ENCODE measurements around the gene FAM24B.
A peak's percentile ranks its signal among the peaks of the same experiment; 100 is the strongest.

The FAM24B gene

DNA sequence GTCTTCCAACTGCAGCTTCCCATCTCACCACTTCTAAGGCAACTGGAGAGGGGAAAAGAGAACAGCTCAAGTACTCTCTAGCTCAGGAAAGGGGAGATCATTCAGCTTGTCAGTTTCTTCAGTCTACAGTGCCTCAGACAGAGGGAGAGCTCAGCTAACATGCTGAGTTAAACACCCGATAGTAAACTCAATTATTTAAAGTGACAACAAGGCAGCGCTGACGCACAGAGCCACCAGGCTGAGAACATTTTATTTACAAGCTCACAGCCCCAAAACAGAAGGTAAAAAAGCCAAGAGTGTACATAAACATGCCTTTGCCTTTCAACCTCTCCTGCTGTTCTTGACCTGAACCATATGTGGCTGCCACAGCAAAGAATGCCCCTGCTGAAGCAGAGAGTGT is 23.6 kb downstream of the FAM24B start:
- peaks cover 81% of the 10 kb centered on the region for H3K4me1 ChIP-seq (ENCODE audit: control insufficient read depth, insufficient read depth, low read length)

DNA sequence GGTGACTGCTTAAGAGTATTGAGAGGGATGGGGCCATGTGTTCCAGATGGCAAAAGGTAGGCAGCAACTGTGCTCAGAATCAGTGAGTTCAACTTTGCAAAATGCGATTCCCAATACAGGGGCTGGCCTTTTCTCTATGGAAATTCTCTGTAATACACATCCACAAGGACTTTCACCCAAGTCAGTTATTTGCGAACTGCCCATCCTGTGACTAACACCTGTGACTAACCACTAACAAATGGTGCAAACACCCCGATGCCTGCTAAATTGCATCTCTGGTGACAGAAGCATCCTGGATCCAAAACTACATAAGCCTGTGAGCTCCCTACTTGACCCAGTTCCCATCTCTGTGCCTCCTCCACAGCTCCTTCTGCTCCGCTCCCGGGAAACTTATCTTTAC is 24.7 kb downstream of the FAM24B start:
- peaks cover 81% of the 10 kb centered on the region for H3K4me1 ChIP-seq (ENCODE audit: control insufficient read depth, insufficient read depth, low read length)
- peak overlapping the region; percentile 43 for H3K4me3 ChIP-seq (ENCODE audit: low read length)
- H3K9me3 ChIP-seq (replicated peaks; ENCODE audit: low read length), result no peaks in the 10 kb centered on the region
- peak overlapping the region; percentile 81 for H3K9ac ChIP-seq (ENCODE audit: low read depth, low read length)
- no peaks in the 10 kb centered on the region for H3K27me3 ChIP-seq (ENCODE audit: control insufficient read depth, insufficient read depth, low read length)
- no peaks in the 10 kb centered on the region for H3K36me3 ChIP-seq (ENCODE audit: insufficient read depth, low read length)
- peak overlapping the region; percentile 71 for H3K4me2 ChIP-seq (ENCODE audit: low read length)

More for the DNA sequence above, 23.6 kb downstream of the FAM24B start:
- Histone ChIP-seq H3K4me3 (ENCODE audit: low read length) (no peak overlapping the region), H3K36me3 (ENCODE audit: insufficient read depth, low read length) (no peaks in the 10 kb centered on the region), H3K9me3 (replicated peaks; ENCODE audit: low read length) (no peaks in the 10 kb centered on the region), H3K4me2 (ENCODE audit: low read length) (no peak overlapping the region), H3K9ac (ENCODE audit: low read depth, low read length) (peak overlapping the region; percentile 81), H3K27me3 (ENCODE audit: control insufficient read depth, insufficient read depth, low read length) (no peaks in the 10 kb centered on the region)

DNA sequence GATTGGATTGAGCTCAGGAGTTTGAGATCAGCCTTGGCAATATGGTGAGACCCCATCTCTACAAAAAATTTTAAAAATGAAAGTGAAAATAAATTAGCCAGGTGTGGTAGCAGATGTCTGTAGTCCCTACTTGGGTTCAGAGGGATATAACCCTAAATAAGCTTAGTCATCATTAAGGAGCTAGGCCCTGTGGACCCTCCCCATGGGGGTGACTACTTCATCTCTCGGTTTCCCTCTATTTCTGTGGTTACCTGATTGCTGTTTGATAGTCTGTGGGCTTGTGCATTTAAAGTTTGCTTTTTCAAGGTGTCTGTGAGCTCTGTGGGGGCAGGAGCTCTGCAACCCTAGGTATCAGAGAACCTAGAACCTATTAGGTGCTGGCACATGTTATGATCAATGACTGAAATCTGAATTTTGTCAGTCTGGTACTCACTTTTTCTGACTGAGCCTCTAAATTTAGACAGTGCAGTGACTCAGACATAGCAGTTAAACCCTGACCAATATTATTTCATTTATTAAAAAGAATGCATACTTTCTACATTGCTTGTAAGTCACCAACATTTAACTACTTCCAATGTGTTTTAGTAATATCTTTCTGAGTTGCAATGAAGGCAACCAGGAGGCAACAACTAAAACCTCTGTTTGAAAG is 25.6 kb downstream of the FAM24B start:
- Histone ChIP-seq H3K9ac (ENCODE audit: low read depth, low read length) (peak overlapping the region; percentile 81), H3K36me3 (ENCODE audit: insufficient read depth, low read length) (no peaks in the 10 kb centered on the region), H3K9me3 (replicated peaks; ENCODE audit: low read length) (no peaks in the 10 kb centered on the region), H3K4me3 (ENCODE audit: low read length) (peak overlapping the region; percentile 43), H3K27me3 (ENCODE audit: control insufficient read depth, insufficient read depth, low read length) (no peaks in the 10 kb centered on the region), H3K4me2 (ENCODE audit: low read length) (peak overlapping the region; percentile 71), H3K4me1 (ENCODE audit: control insufficient read depth, insufficient read depth, low read length) (peaks cover 81% of the 10 kb centered on the region)

DNA sequence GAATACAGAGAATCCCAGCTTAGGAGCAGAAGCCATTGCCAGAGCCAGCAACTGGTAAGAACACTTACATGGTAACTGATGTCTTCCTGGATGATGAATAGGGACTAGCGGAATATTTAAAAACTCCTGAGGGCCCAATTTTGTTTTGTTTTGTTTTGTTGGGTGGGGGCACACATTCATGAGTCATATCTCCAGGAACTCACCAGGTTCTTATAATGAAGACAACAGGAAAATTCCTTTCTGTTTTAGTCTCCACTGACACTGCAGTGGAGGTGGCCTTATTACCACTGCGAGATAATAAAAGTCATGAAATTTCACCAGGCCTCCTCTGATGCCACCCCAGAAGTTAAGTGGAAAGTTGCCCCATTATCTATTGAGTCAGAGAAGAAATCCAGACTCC is 27.1 kb downstream of the FAM24B start:
- Histone ChIP-seq H3K4me2 (ENCODE audit: low read length) (peak overlapping the region; percentile 60), H3K4me1 (ENCODE audit: control insufficient read depth, insufficient read depth, low read length) (peaks cover 91% of the 10 kb centered on the region), H3K9ac (ENCODE audit: low read depth, low read length) (peak overlapping the region; percentile 81), H3K4me3 (ENCODE audit: low read length) (peak overlapping the region; percentile 15), H3K36me3 (ENCODE audit: insufficient read depth, low read length) (no peaks in the 10 kb centered on the region), H3K9me3 (replicated peaks; ENCODE audit: low read length) (no peaks in the 10 kb centered on the region), H3K27me3 (ENCODE audit: control insufficient read depth, insufficient read depth, low read length) (no peaks in the 10 kb centered on the region)

DNA sequence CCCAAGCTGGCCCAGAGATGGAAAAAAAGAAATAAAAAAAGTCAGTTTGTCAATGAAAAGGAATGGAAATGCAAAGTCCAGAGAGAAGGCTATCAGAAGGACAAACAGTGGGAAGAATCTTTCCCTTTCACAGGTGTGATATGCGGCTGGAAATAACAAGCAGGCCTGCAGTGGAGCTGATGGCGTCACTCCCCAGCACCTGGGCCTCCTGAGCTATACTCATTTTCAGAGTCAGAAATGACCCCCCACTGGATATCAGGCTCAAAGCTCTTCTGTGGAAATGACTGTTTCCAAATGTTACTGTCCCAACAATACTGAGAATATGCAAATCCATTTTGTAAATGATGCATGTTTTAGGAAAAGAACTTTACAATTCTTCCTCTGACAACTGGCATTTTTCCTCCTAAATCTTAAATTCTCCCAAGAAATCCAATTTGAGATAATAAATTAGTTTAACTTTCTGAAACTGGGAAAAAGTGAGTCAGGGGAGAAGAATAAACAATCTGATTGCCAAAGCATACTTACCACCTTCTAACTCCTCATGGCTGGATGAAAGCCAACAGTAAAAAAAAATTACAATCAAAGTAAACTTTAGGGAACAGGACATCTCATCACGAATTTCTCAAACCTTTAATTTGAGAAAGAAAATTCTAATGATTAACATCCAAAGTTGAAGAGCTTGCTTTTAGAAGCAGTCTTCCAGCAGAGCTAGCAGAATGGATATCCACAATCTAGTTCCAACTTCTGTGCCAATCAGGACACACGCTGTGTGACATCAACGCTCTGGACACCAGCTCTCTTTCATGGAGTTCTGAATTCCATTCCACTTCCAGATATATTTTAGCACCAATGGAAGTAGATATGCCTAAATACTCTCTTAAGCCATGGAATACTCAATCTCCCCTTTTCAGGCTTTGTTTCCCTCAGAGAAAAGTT is 28.4 kb downstream of the FAM24B start:
- Histone ChIP-seq H3K4me2 (ENCODE audit: low read length) (peak overlapping the region; percentile 60), H3K9ac (ENCODE audit: low read depth, low read length) (peak overlapping the region; percentile 81), H3K36me3 (ENCODE audit: insufficient read depth, low read length) (no peaks in the 10 kb centered on the region), H3K4me1 (ENCODE audit: control insufficient read depth, insufficient read depth, low read length) (peaks cover 78% of the 10 kb centered on the region), H3K9me3 (replicated peaks; ENCODE audit: low read length) (no peaks in the 10 kb centered on the region), H3K4me3 (ENCODE audit: low read length) (peak overlapping the region; percentile 19), H3K27me3 (ENCODE audit: control insufficient read depth, insufficient read depth, low read length) (no peaks in the 10 kb centered on the region)

DNA sequence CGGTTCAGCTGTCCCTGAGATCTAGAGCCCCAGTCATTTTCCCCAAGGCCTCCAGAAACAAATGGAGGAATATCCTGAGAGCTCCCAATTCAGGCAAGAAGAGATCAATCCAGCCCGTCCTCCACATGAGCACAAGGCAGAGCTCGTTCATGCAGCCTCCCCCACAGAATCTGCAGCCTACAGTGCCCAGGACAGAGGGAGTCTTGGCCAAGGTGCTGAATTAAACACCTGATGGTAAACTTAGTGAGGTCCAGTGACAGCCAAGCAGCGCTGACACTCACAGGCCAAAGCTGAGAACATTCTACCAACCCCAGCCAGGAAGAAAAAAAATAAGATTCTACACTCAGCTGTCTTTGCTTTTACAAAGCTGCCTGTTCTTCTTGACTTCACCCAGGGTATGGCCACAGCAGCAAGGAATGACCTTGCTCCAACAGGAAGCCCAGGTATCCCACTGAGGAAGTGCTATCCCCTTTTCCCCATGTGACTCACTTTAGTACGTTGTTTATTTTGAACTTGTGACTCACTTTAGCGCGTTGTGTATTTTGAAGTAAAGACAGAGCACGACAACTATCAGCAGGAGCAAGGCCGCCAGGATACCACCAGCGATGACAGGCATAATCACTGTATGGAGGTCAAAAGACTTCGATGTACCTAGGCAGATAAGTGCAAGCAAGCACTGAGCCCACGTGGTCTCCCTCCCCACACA is 29.3 kb downstream of the FAM24B start:
- H3K36me3 ChIP-seq (ENCODE audit: insufficient read depth, low read length), result no peaks in the 10 kb centered on the region
- no peak overlapping the region for H3K4me3 ChIP-seq (ENCODE audit: low read length)
- peak overlapping the region; percentile 60 for H3K4me2 ChIP-seq (ENCODE audit: low read length)
- H3K9me3 ChIP-seq (replicated peaks; ENCODE audit: low read length), result no peaks in the 10 kb centered on the region
- H3K9ac ChIP-seq (ENCODE audit: low read depth, low read length), result peak overlapping the region; percentile 81
- H3K27me3 ChIP-seq (ENCODE audit: control insufficient read depth, insufficient read depth, low read length), result no peaks in the 10 kb centered on the region
- peaks cover 69% of the 10 kb centered on the region for H3K4me1 ChIP-seq (ENCODE audit: control insufficient read depth, insufficient read depth, low read length)

DNA sequence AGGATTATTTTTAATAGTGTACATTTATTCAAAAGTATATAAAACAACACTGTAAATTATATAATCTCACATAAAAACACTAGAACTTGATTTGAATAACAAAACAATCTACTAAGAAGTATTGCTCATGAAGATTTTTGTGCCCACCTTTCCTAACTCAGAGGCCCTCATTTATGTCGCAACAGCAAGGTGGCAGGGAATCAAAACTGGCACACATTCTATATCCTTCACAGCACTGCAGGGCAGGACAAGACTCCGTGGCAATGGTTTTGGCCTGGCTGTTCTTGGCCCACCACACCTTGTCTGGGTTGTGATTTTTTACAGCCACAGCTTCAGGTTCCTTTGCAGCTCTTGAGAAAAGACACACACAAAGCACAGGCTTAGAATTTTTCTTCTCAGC is 30.3 kb downstream of the FAM24B start:
- Histone ChIP-seq H3K4me3 (ENCODE audit: low read length) (no peak overlapping the region), H3K9ac (ENCODE audit: low read depth, low read length) (no peak overlapping the region), H3K4me1 (ENCODE audit: control insufficient read depth, insufficient read depth, low read length) (peaks cover 59% of the 10 kb centered on the region), H3K36me3 (ENCODE audit: insufficient read depth, low read length) (no peaks in the 10 kb centered on the region), H3K27me3 (ENCODE audit: control insufficient read depth, insufficient read depth, low read length) (no peaks in the 10 kb centered on the region), H3K4me2 (ENCODE audit: low read length) (no peak overlapping the region), H3K9me3 (replicated peaks; ENCODE audit: low read length) (no peaks in the 10 kb centered on the region)

DNA sequence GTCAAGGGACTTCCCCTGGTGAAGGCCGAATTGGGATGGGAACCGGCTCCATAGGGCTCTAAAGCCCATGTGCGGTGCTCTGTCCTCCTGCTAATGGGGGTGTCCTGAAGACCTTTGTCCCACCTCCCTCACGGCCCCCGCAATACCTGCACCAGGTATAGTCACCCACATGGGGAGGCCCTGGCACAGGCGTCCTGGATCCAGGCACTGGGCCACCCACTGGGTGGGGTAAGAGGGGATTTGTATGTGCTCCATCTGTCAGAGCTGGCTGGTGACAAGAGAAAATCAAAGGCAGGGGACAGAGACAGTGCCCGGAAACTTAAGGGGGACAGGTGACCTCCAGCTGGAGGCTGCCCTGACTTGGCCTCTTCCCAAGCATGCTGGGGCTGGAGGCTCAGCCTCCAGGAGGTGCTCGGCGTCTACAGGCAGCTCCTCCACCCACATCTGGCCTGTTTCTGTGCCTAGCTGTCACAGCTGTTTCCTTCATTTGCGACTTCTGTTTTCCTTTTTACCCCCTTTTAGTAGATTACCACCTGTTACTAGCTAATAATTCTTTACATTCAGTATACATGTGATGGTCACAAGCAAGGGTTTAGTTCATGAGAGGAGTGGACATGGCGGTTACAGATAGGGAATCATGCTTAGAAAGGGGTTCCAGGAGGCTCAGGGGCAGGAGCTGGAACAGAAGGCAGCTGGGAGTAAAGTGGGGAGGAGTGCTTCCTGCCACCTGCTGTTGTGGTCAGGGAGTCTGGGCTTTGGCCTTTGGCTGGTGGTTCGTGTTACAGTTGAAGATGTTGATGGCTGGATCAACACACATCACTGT is 31.4 kb downstream of the FAM24B start:
- H3K9me3 ChIP-seq (replicated peaks; ENCODE audit: low read length), result no peaks in the 10 kb centered on the region
- no peak overlapping the region for H3K4me3 ChIP-seq (ENCODE audit: low read length)
- peaks cover 49% of the 10 kb centered on the region for H3K4me1 ChIP-seq (ENCODE audit: control insufficient read depth, insufficient read depth, low read length)
- peak overlapping the region; percentile 19 for H3K4me2 ChIP-seq (ENCODE audit: low read length)
- no peaks in the 10 kb centered on the region for H3K36me3 ChIP-seq (ENCODE audit: insufficient read depth, low read length)
- no peak overlapping the region for H3K9ac ChIP-seq (ENCODE audit: low read depth, low read length)
- no peaks in the 10 kb centered on the region for H3K27me3 ChIP-seq (ENCODE audit: control insufficient read depth, insufficient read depth, low read length)

DNA sequence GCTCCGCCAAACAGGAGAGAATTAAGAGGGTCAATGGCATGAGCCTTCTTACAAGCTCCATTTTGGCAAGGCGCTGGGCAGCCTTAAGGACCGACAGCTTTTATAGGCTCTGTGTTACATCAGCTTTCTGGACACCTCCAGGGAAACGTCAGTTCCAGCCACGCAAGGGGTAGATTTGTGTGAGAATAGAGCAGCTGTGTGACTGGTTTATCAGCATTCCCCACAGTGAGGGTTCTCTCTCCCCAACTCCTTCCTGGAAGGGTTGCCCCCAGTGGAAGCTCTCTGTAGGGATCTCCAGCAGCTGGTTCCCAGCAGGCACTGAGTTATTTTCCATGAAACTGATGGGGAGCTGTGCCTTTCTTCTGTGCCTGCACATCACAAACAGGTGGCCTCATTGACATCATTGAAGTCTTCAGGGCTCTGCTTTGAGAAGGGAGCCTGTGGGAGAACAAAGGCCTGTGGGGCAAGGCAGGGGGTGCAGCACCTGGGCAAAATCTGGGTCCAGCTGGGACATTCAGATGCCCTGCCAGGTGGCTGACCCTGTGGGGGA is 33.5 kb downstream of the FAM24B start, which contains the start of gene CUZD1:
TSS of gene CUZD1 (minus strand) at position 75 of the 550 bp plus-strand sequence. CDS start at position 61, 14 bp downstream.
- Histone ChIP-seq H3K27me3 (ENCODE audit: control insufficient read depth, insufficient read depth, low read length) (no peaks in the 10 kb centered on the region), H3K4me1 (ENCODE audit: control insufficient read depth, insufficient read depth, low read length) (peaks cover 28% of the 10 kb centered on the region), H3K4me2 (ENCODE audit: low read length) (no peak within 1 kb of the TSS), H3K4me3 (ENCODE audit: low read length) (no peak within 1 kb of the TSS), H3K36me3 (ENCODE audit: insufficient read depth, low read length) (no peaks in the 10 kb centered on the region), H3K9me3 (replicated peaks; ENCODE audit: low read length) (no peaks in the 10 kb centered on the region), H3K9ac (ENCODE audit: low read depth, low read length) (no peak within 1 kb of the TSS)

DNA sequence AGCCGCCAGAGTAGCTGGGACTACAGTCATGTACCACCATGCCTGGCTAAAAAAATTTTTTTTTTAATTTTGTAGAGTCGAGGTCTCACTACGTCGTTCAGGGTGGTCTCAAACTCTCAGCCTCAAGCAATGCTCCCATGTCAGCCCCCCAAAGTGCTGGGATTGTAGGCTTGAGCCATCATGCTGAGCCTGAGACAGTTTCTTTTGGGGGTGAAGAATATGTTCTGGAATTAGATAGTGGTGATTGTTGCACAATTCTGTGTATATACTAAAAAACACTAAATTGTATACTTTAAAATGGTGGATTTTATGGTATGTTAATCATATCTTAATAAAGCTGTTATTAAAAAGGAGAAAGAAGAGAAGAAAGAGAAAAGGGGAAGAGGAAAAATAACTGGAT is 35.2 kb downstream of the FAM24B start:
- H3K36me3 ChIP-seq (ENCODE audit: insufficient read depth, low read length), result peaks cover 4% of the 10 kb centered on the region
- no peak overlapping the region for H3K9ac ChIP-seq (ENCODE audit: low read depth, low read length)
- H3K27me3 ChIP-seq (ENCODE audit: control insufficient read depth, insufficient read depth, low read length), result no peaks in the 10 kb centered on the region
- peaks cover 14% of the 10 kb centered on the region for H3K4me1 ChIP-seq (ENCODE audit: control insufficient read depth, insufficient read depth, low read length)
- H3K4me3 ChIP-seq (ENCODE audit: low read length), result no peak overlapping the region
- H3K4me2 ChIP-seq (ENCODE audit: low read length), result no peak overlapping the region
- no peaks in the 10 kb centered on the region for H3K9me3 ChIP-seq (replicated peaks; ENCODE audit: low read length)
